Measurements from ENCODE around the gene CARMIL1.

- TF ChIP-seq MXI1 (IDR thresholded peaks at IDR 0.05; ENCODE audit: low read depth, low read length) (no peak), NFXL1 (IDR thresholded peaks at IDR 0.05; ENCODE audit: borderline replicate concordance) (no peak), CEBPB (IDR thresholded peaks at IDR 0.05; ENCODE audit: borderline replicate concordance in 1 of 2, low read depth in 2 of 2, low read length in 2 of 2) (no peak)
Observed at GRCh38 chr6:25613415-25613814, 334.2 kb downstream of the CARMIL1 start.
